Measurements from ENCODE around the gene AGBL4.

Gene AGBL4

DNA sequence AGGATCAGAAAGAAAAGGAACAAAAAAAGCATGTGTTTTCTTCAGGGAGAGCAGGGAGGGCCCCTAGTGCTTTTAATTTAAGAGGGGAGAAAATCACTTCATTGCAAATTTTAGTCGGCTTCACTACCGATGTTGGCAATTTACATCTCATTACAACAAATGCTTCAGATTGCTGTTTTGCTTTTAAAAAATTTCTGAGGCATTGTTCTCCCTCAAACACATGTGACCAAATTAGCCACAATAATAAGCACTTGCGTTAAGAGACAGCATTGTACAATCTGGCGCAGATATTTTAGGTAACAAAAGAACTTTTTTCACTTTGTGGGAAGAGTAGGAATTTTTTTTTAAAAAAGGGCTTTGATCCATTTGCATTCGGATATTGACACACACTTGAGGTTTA is 1276.8 kb downstream of the AGBL4 start:
- Histone ChIP-seq H3F3A (ENCODE audit: insufficient read depth, low read length) (no peaks in the 10 kb centered on the region), H3K4me1 (ENCODE audit: insufficient read depth, low read length, severe bottlenecking) (no peaks in the 10 kb centered on the region), H2AFZ (ENCODE audit: low read length) (no peak overlapping the region), H3K9me3 (ENCODE audit: low read length) (no peaks in the 10 kb centered on the region), H4K20me1 (ENCODE audit: insufficient read depth, low read length) (no peaks in the 10 kb centered on the region), H3K9ac (ENCODE audit: low read length) (no peak overlapping the region), H3K27me3 (ENCODE audit: insufficient read depth, low read length) (no peaks in the 10 kb centered on the region), H3K9me2 (ENCODE audit: low read depth, low read length) (no peaks in the 10 kb centered on the region), H3K4me2 (ENCODE audit: low read length) (no peak overlapping the region), H3K4me3 (ENCODE audit: low read depth, low read length, poor library complexity, severe bottlenecking) (no peak overlapping the region), H3K27ac (ENCODE audit: low read depth, low read length, poor library complexity, severe bottlenecking) (no peak overlapping the region), H3K36me3 (ENCODE audit: insufficient read depth, low read length) (no peaks in the 10 kb centered on the region), H3K79me2 (ENCODE audit: insufficient read depth, low read length) (no peaks in the 10 kb centered on the region)
- no peak for TF ChIP-seq CTCF (IDR thresholded peaks at IDR 0.05; ENCODE audit: low read length)
- no peak for TF ChIP-seq EZH2 (IDR thresholded peaks at IDR 0.05; ENCODE audit: borderline replicate concordance, low read length)

- no peak overlapping the region for H3K4me2 ChIP-seq (ENCODE audit: low read length)
- TF ChIP-seq EZH2 (IDR thresholded peaks at IDR 0.05; ENCODE audit: borderline replicate concordance, low read length) (no peak), CTCF (IDR thresholded peaks at IDR 0.05; ENCODE audit: low read length) (no peak)
- H4K20me1 ChIP-seq (ENCODE audit: insufficient read depth, low read length), result no peaks in the 10 kb centered on the region
Observed at GRCh38 chr1:48744032-48744431, 1279.7 kb downstream of the AGBL4 start.

DNA sequence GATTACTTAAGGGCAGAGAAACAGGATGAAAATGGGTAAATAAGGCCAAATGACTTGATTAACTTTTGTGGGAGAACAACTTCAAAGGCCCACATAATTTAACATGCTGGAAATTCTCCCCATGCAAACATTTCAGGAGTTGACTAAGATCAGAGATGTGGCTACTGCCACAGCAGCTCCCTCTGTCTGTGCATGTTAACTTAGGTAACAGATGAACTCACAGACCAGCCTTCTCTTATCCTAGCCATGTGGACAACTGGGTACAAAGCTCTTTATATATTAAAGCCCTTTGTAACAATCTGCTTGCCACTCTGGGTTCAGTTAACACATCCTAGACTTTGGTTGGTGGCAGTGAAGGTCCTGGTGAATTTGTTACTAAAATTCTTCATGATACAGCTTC is 1280.3 kb downstream of the AGBL4 start:
- Histone ChIP-seq H3K27ac (ENCODE audit: low read depth, low read length, poor library complexity, severe bottlenecking) (no peak overlapping the region), H3K9me3 (ENCODE audit: low read length) (no peaks in the 10 kb centered on the region), H3K36me3 (ENCODE audit: insufficient read depth, low read length) (no peaks in the 10 kb centered on the region), H3K9ac (ENCODE audit: low read length) (no peak overlapping the region), H3K27me3 (ENCODE audit: insufficient read depth, low read length) (no peaks in the 10 kb centered on the region), H4K20me1 (ENCODE audit: insufficient read depth, low read length) (no peaks in the 10 kb centered on the region), H3K4me3 (ENCODE audit: low read depth, low read length, poor library complexity, severe bottlenecking) (no peak overlapping the region), H3K4me1 (ENCODE audit: insufficient read depth, low read length, severe bottlenecking) (no peaks in the 10 kb centered on the region), H3K4me2 (ENCODE audit: low read length) (no peak overlapping the region), H3K79me2 (ENCODE audit: insufficient read depth, low read length) (no peaks in the 10 kb centered on the region), H2AFZ (ENCODE audit: low read length) (no peak overlapping the region), H3K9me2 (ENCODE audit: low read depth, low read length) (no peaks in the 10 kb centered on the region), H3F3A (ENCODE audit: insufficient read depth, low read length) (no peaks in the 10 kb centered on the region)
- TF ChIP-seq EZH2 (IDR thresholded peaks at IDR 0.05; ENCODE audit: borderline replicate concordance, low read length) (no peak), CTCF (IDR thresholded peaks at IDR 0.05; ENCODE audit: low read length) (no peak)

More at GRCh38 chr1:48744032-48744431, 1279.7 kb downstream of the AGBL4 start:
- Histone ChIP-seq H3F3A (ENCODE audit: insufficient read depth, low read length) (no peaks in the 10 kb centered on the region), H3K9me2 (ENCODE audit: low read depth, low read length) (no peaks in the 10 kb centered on the region), H3K9ac (ENCODE audit: low read length) (no peak overlapping the region), H3K36me3 (ENCODE audit: insufficient read depth, low read length) (no peaks in the 10 kb centered on the region), H2AFZ (ENCODE audit: low read length) (no peak overlapping the region), H3K27ac (ENCODE audit: low read depth, low read length, poor library complexity, severe bottlenecking) (no peak overlapping the region), H3K9me3 (ENCODE audit: low read length) (no peaks in the 10 kb centered on the region), H3K4me3 (ENCODE audit: low read depth, low read length, poor library complexity, severe bottlenecking) (no peak overlapping the region), H3K79me2 (ENCODE audit: insufficient read depth, low read length) (no peaks in the 10 kb centered on the region), H3K27me3 (ENCODE audit: insufficient read depth, low read length) (no peaks in the 10 kb centered on the region), H3K4me1 (ENCODE audit: insufficient read depth, low read length, severe bottlenecking) (no peaks in the 10 kb centered on the region)

Data from OCI-LY1 (cell line).